ENCODE data around the gene GLP2R.

DNA sequence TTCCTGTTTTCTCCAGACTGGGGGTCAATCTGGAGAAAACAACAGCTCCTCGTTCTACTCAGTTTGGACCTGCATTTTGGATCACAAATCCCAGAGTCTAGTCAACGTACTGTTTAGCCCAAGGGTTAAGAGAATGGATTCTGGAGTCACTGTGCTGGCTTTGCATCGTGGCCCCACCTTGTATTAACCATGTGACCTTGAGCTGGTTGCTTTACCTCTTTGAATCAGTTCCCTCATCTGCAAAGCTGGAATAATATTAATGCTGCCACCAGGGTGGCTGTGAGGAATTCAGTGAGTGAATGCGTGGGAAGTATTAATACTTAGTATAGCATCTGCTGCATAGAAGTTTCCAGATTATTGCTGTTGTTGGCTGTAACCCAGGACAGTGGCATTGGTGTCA lies 23.0 kb upstream of the GLP2R start:
- TF ChIP-seq, protein P1, sequence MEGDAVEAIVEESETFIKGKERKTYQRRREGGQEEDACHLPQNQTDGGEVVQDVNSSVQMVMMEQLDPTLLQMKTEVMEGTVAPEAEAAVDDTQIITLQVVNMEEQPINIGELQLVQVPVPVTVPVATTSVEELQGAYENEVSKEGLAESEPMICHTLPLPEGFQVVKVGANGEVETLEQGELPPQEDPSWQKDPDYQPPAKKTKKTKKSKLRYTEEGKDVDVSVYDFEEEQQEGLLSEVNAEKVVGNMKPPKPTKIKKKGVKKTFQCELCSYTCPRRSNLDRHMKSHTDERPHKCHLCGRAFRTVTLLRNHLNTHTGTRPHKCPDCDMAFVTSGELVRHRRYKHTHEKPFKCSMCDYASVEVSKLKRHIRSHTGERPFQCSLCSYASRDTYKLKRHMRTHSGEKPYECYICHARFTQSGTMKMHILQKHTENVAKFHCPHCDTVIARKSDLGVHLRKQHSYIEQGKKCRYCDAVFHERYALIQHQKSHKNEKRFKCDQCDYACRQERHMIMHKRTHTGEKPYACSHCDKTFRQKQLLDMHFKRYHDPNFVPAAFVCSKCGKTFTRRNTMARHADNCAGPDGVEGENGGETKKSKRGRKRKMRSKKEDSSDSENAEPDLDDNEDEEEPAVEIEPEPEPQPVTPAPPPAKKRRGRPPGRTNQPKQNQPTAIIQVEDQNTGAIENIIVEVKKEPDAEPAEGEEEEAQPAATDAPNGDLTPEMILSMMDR (IDR thresholded peaks at IDR 0.05) = no peak
- TF ChIP-seq EP300 (IDR thresholded peaks at IDR 0.05; ENCODE audit: low read depth) = no peak
